GM18507 (cell line): ENCODE measurements around the gene RBM28.

Experiments used
- DNase-seq: peaks from one replicate; pipeline ENCODE4 v3.0.0; 2011; ENCODE audit warnings: low read depth; ENCODE audit not compliant: insufficient read length; ENCODE audit errors: extremely low spot score
- FAIRE-seq: peaks from 2 replicates; lab custom pipeline; 2011; peaks lifted over from hg19 to GRCh38; lab: Jason Lieb, UNC

Gene RBM28, protein sequence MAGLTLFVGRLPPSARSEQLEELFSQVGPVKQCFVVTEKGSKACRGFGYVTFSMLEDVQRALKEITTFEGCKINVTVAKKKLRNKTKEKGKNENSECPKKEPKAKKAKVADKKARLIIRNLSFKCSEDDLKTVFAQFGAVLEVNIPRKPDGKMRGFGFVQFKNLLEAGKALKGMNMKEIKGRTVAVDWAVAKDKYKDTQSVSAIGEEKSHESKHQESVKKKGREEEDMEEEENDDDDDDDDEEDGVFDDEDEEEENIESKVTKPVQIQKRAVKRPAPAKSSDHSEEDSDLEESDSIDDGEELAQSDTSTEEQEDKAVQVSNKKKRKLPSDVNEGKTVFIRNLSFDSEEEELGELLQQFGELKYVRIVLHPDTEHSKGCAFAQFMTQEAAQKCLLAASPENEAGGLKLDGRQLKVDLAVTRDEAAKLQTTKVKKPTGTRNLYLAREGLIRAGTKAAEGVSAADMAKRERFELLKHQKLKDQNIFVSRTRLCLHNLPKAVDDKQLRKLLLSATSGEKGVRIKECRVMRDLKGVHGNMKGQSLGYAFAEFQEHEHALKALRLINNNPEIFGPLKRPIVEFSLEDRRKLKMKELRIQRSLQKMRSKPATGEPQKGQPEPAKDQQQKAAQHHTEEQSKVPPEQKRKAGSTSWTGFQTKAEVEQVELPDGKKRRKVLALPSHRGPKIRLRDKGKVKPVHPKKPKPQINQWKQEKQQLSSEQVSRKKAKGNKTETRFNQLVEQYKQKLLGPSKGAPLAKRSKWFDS

GRCh38 chr7:128343554-128344430, at the start of gene RBM28:
TSS of gene RBM28 (minus strand) at chr7:128343908. CDS start at chr7:128343793, 115 bp downstream.
- FAIRE-seq = peak; percentile 69
- DNase-seq = peak; percentile 82

DNA sequence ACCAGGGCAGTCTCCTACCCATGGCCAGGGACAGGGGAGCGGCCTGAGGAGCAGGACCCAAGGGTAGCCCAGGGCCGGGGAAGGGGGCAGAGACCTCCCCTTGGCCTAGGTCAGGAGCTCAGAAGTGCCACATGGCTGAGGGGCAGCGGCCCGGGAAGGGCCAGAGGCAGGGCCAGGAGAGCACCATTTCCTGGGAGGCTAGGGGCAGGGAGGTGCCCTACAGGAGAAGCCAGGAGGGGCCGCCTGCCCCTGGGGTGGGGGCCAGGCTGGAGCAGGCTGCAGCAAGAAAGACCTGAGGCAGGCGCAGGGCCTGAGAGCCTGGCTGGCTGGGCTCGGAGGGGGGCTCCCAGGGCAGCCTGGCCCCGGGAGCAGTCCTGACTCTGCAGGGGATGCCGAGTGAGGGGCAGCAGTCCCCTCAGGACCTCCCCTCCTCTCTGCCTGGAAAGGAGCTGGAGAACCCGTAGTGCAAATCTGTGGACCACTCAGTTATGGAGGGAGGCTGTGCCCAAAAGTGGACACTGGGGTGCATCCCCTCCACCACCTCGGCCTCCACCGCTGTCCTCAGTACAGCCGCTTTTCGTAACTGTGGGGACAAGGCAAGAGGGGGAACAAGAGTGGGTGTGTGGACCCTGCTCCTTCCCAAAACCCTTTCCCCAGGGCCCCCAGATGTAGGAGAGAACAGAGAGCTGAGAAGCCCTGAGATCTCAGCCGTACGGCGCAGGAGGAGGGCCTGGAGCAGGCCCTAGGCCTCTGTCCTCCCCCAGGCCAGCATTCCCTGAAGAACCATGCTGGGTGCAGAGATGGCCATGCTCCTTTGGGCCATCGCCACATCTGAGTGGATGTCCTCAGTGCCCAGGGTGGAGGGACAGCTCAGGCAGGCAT, 49.0 kb upstream of the RBM28 start:
- no peak for FAIRE-seq
- DNase-seq = no peak

GRCh38 chr7:128391805-128392204, 48.1 kb upstream of the RBM28 start:
- DNase-seq = no peak
- FAIRE-seq = no peak

DNA sequence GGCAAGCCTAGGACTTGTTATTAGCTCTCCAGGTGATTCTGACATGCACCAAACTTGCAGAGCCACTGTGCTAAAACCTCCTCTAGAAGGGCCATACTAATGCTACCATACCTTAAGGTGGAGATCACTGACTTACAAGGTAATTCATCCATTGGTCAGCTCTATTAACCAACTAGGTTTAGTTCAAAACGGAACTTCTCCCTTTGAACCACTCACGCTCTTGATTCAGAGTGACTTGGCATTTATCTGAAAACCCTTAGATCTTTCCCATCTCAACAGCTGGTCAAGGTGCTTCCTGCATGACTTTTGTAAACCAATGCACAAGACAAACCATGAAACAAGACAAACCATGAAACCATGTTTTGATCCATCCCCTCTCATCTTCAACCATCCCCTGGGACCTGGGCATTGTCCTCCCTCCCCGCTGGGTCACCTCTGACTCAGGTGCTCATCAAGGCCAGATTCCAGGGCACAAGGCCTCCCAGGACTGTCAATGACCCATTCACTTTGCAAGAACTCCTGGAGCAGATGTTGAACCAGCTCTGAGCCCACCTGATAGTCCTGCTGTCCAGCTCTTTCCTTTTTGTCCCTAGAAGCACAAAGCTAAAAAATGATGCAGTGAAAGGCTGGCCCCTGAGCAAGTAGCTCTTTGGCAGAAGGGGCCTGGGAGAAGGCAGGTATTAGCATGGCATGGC, 47.3 kb upstream of the RBM28 start:
- FAIRE-seq (no peak), DNase-seq (no peak)

DNA sequence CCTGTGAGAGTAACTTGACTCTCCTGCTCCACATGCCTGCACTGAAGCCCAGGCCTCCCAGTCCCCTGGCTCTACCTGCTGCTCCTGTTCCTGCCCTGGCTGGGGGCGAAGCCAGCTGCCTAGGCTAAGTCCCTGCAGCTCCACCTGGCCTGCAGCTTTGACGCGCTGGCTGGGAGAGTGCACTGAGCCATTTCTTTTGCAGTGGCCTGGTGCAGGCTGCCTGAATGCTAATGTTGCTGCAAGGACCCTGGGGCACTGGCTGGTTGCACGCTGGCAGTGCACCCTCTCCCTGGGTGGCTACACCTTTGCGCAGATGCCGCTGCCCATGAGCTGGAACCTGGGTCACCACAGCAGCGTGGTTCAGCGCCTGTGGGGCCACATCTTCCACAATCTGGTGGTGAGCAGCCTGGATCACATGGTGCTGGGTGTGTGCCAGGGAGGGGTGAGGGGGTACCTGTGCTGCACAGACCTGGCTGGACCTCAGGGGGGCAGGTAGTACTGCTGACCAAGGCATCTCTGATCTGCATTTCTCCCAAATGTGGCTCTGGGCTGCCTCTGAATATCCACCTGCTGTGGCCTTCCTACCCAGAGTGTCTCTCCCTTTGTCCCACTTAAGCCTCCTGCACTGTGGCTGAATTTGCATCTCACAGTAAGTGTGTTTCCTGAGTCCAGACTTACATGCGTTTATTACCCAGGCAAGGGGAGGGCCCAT, 46.1 kb upstream of the RBM28 start:
- no peak for FAIRE-seq

GRCh38 chr7:128389085-128389617, 45.4 kb upstream of the RBM28 start:
- FAIRE-seq (no peak), DNase-seq (no peak)

More for the DNA sequence above, 46.1 kb upstream of the RBM28 start:
- no peak for DNase-seq

- no peak for DNase-seq
- FAIRE-seq = no peak
Observed at GRCh38 chr7:128388145-128388485, 44.4 kb upstream of the RBM28 start.

DNA sequence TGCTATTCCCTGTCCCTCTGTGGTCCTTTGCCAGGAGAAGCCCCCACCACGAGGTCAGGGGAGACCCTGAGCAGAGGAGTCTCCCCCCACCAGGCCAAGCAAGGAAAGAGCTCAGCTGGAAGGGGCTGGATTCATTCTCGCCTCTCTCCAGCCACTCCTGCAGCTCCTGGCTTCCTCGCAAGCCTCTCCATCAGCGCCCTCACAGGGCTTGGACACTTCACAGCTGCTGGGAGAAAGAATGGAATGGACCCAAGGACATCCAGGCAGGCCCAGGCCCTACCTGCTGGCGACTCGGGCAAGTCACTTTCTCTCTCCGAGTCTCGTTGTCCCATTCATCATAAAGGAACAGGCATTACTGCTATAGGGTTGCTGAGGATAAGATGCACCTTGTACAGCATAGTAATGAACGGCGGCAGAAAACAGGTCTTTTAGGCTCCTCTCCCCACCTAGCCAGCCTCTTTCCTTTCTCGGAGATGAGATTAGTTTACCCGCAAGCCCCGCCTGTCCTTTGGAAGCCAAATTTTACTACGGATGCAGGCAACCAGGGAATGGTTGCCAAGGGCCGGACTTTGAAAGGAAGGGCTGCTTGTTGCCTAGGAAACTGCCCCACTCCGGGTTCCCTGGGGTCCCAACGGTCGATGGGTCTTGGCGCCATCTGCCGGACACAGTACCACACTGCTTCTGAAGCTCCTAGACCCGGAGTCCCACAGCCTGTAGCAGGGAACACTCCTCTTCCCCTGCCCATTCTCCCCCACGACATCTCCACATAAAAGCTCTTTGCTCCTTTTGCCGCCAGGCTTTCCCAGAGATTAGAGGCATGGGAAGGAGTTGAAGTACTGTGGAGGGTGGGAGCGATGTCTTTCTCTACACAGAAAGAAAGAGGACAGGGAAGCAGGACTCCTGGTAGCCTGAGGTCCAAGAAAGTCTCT, 43.8 kb upstream of the RBM28 start:
- FAIRE-seq = peak; percentile 35
- DNase-seq = peak; percentile 75

GRCh38 chr7:128385988-128386925, 42.5 kb upstream of the RBM28 start:
- FAIRE-seq (no peak), DNase-seq (no peak)

DNA sequence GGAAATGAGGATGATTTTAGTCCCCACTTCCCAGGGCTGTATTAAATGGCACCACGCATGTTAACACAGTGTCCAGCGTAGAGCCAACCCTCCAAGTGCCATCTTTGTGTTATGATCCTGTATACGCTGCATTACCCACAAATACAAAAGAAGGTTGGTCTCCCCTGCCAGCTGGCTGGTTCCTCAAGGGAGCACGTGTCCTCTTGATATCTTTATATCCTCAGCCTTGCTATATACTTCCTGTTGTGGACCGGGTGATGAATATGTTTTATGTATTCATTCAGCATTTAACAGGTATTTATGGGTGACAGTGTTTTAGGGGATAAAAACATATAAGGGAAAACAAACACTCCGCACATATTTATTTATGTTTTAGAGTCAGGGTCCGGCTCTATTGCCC, 41.0 kb upstream of the RBM28 start:
- DNase-seq (no peak), FAIRE-seq (no peak)

DNA sequence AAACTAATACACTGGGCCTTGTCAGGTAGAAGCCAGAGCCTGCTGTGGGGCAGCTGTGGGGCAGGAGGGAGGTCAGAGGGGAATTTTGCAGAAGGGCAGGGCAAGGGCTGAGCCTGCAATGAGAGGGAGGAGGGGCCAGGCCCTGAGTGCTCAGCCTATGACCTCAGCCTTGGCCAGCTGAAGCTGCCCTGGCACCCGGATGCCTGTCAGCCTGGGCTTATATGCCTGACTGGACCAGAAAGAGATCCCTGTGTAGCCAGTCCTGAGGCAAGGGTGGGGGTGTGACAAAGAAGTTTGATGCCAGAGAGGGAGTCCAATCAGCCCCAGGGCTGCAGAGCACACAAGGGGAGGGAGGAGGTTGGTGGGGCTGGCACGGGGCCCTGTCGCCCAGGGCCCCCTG, 40.1 kb upstream of the RBM28 start:
- FAIRE-seq = no peak
- DNase-seq = no peak

- DNase-seq = no peak
- FAIRE-seq = no peak
Observed at GRCh38 chr7:128381161-128381821, 37.6 kb upstream of the RBM28 start.

DNA sequence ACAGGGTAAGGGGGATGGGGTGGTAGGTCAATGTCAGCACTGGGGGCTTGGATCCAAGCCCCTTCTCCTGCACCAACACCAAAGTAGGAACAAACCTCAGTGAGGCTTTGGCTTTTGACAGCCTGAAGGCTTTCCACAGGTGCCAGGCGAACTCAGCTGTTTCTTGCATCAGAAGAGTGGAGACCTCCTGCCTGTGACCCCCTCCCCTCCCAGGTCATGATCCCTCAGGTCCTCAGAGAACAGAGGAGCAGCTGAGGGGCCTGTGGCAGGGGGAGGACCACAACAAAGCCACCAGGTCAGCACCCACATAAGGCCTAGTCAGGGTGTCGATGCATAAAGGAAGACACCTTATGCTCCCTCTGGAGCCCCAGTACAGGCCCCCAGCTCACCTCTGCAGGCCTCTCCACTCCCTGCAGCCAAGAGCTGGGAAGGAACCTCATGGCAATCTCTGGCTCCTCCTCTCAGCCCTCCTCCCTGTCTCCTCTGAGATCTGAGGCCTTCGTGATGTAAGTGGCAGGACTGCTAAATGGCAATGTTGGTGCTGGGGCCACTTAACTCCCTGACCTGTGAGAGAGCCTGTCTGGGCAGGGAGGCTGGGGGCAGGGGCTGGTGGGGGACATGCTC, 36.9 kb upstream of the RBM28 start:
- FAIRE-seq (no peak), DNase-seq (no peak)

GRCh38 chr7:128379900-128380479, 36.3 kb upstream of the RBM28 start:
- DNase-seq (no peak), FAIRE-seq (no peak)
